ENCODE results near the gene FBXL16.

The FBXL16 gene

GRCh38 chr16:678858-679813 lies 26.5 kb downstream of the FBXL16 start (continued):
- peak; percentile 49; the same call in 1 of the 2 replicates for TF ChIP-seq ZNF645 (tag by site-specific recombination; IDR thresholded peaks at IDR 0.05)
- peak; percentile 90 for TF ChIP-seq ZNF600 (tag by site-specific recombination; IDR thresholded peaks at IDR 0.05)
- no peak for TF ChIP-seq ZNF157 (tag by site-specific recombination; IDR thresholded peaks at IDR 0.05)
- no peak for TF ChIP-seq ZBTB49 (tag by site-specific recombination; IDR thresholded peaks at IDR 0.05; ENCODE audit: low read depth)
- no peak for TF ChIP-seq ZFP3 (tag by site-specific recombination; IDR thresholded peaks at IDR 0.05; ENCODE audit: low read depth)
- no peak for TF ChIP-seq ZNF426 (tag by site-specific recombination; IDR thresholded peaks at IDR 0.05)
- TF ChIP-seq OSR2 (tag by site-specific recombination; IDR thresholded peaks at IDR 0.05), result peak; percentile 60; the same call in 1 of the 2 replicates
- TF ChIP-seq ZNF221 (tag by site-specific recombination; IDR thresholded peaks at IDR 0.05; ENCODE audit: borderline replicate concordance), result no peak
- TF ChIP-seq ZNF175 (tag by site-specific recombination; IDR thresholded peaks at IDR 0.05), result no peak
- TF ChIP-seq ZBTB21 (tag by site-specific recombination; IDR thresholded peaks at IDR 0.05), result no peak
- TF ChIP-seq ZNF404 (tag by site-specific recombination; IDR thresholded peaks at IDR 0.05), result no peak
- TF ChIP-seq YY2 (tag by site-specific recombination; IDR thresholded peaks at IDR 0.05), result no peak; the same call in 1 of the 2 replicates
- TF ChIP-seq, protein P1, sequence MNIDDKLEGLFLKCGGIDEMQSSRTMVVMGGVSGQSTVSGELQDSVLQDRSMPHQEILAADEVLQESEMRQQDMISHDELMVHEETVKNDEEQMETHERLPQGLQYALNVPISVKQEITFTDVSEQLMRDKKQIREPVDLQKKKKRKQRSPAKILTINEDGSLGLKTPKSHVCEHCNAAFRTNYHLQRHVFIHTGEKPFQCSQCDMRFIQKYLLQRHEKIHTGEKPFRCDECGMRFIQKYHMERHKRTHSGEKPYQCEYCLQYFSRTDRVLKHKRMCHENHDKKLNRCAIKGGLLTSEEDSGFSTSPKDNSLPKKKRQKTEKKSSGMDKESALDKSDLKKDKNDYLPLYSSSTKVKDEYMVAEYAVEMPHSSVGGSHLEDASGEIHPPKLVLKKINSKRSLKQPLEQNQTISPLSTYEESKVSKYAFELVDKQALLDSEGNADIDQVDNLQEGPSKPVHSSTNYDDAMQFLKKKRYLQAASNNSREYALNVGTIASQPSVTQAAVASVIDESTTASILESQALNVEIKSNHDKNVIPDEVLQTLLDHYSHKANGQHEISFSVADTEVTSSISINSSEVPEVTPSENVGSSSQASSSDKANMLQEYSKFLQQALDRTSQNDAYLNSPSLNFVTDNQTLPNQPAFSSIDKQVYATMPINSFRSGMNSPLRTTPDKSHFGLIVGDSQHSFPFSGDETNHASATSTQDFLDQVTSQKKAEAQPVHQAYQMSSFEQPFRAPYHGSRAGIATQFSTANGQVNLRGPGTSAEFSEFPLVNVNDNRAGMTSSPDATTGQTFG (tag by site-specific recombination; IDR thresholded peaks at IDR 0.05; ENCODE audit: borderline replicate concordance), result no peak
- TF ChIP-seq ZNF560 (tag by site-specific recombination; IDR thresholded peaks at IDR 0.05; ENCODE audit: borderline replicate concordance), result no peak
- TF ChIP-seq ZNF112 (tag by site-specific recombination; IDR thresholded peaks at IDR 0.05), result no peak
- no peak for TF ChIP-seq ZNF311 (tag by site-specific recombination; IDR thresholded peaks at IDR 0.05; ENCODE audit: borderline replicate concordance)
- TF ChIP-seq, protein P2, sequence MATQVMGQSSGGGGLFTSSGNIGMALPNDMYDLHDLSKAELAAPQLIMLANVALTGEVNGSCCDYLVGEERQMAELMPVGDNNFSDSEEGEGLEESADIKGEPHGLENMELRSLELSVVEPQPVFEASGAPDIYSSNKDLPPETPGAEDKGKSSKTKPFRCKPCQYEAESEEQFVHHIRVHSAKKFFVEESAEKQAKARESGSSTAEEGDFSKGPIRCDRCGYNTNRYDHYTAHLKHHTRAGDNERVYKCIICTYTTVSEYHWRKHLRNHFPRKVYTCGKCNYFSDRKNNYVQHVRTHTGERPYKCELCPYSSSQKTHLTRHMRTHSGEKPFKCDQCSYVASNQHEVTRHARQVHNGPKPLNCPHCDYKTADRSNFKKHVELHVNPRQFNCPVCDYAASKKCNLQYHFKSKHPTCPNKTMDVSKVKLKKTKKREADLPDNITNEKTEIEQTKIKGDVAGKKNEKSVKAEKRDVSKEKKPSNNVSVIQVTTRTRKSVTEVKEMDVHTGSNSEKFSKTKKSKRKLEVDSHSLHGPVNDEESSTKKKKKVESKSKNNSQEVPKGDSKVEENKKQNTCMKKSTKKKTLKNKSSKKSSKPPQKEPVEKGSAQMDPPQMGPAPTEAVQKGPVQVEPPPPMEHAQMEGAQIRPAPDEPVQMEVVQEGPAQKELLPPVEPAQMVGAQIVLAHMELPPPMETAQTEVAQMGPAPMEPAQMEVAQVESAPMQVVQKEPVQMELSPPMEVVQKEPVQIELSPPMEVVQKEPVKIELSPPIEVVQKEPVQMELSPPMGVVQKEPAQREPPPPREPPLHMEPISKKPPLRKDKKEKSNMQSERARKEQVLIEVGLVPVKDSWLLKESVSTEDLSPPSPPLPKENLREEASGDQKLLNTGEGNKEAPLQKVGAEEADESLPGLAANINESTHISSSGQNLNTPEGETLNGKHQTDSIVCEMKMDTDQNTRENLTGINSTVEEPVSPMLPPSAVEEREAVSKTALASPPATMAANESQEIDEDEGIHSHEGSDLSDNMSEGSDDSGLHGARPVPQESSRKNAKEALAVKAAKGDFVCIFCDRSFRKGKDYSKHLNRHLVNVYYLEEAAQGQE (tag by site-specific recombination; IDR thresholded peaks at IDR 0.05), result no peak
- TF ChIP-seq ZNF571 (tag by site-specific recombination; IDR thresholded peaks at IDR 0.05), result no peak
- TF ChIP-seq, protein P3, sequence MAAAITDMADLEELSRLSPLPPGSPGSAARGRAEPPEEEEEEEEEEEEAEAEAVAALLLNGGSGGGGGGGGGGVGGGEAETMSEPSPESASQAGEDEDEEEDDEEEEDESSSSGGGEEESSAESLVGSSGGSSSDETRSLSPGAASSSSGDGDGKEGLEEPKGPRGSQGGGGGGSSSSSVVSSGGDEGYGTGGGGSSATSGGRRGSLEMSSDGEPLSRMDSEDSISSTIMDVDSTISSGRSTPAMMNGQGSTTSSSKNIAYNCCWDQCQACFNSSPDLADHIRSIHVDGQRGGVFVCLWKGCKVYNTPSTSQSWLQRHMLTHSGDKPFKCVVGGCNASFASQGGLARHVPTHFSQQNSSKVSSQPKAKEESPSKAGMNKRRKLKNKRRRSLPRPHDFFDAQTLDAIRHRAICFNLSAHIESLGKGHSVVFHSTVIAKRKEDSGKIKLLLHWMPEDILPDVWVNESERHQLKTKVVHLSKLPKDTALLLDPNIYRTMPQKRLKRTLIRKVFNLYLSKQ (tag by site-specific recombination; IDR thresholded peaks at IDR 0.05; ENCODE audit: borderline replicate concordance), result no peak
- TF ChIP-seq ZNF350 (tag by site-specific recombination; IDR thresholded peaks at IDR 0.05), result no peak
- TF ChIP-seq ZNF555 (tag by site-specific recombination; conservative IDR thresholded peaks at IDR 0.05), result no peak
- no peak for TF ChIP-seq ZNF354C (tag by site-specific recombination; IDR thresholded peaks at IDR 0.05; ENCODE audit: borderline replicate concordance, low read depth)
- no peak for TF ChIP-seq HOXA7 (CRISPR knock-in tag; IDR thresholded peaks at IDR 0.05; ENCODE audit: borderline replicate concordance)
- TF ChIP-seq ZSCAN23 (tag by site-specific recombination; IDR thresholded peaks at IDR 0.05), result no peak
- TF ChIP-seq ZSCAN30 (tag by site-specific recombination; IDR thresholded peaks at IDR 0.05), result peak; percentile 100
- TF ChIP-seq SP3 (tag by site-specific recombination; IDR thresholded peaks at IDR 0.05), result peak; percentile 88
- peak; percentile 46 for TF ChIP-seq ZBTB17 (tag by site-specific recombination; IDR thresholded peaks at IDR 0.05)
- TF ChIP-seq ZNF791 (tag by site-specific recombination; IDR thresholded peaks at IDR 0.05), result no peak
- no peak for TF ChIP-seq HOXC10 (CRISPR knock-in tag; IDR thresholded peaks at IDR 0.05)

All from HEK293 (cell line).